Hematopoietic multipotent progenitor cell treated with erythropoietin and hydrocortisone succinate and interleukin-3 and kit ligand, for 6 days (in vitro differentiated cells): Measurements from ENCODE around the gene MAP2K7.
A peak's percentile ranks its signal among the peaks of the same experiment; 100 is the strongest.

ENCODE experiments used
- DNase-seq: peaks from one replicate; pipeline ENCODE4 v3.0.0-alpha.2; 2015

MAP2K7 gene

GRCh38 chr19:7867092-7867844 is 36.4 kb upstream of the MAP2K7 start:
- no peak for DNase-seq

- DNase-seq: no peak
Observed at GRCh38 chr19:7868326-7868670, 35.4 kb upstream of the MAP2K7 start.

- DNase-seq: peak; percentile 93
Observed at GRCh38 chr19:7868671-7869452, 34.8 kb upstream of the MAP2K7 start.

GRCh38 chr19:7869453-7869909 is 34.2 kb upstream of the MAP2K7 start:
- DNase-seq: peak; percentile 76

GRCh38 chr19:7869910-7870511 is 33.7 kb upstream of the MAP2K7 start:
- peak; percentile 84 for DNase-seq

GRCh38 chr19:7870571-7871436 is 32.9 kb upstream of the MAP2K7 start:
- DNase-seq: peak; percentile 93

GRCh38 chr19:7871437-7872305 is 32.0 kb upstream of the MAP2K7 start:
- peak; percentile 95 for DNase-seq

- DNase-seq: no peak
Observed at GRCh38 chr19:7872306-7873204, 31.1 kb upstream of the MAP2K7 start.

- no peak for DNase-seq
Observed at GRCh38 chr19:7873304-7874075, 30.2 kb upstream of the MAP2K7 start.

- DNase-seq: peak; percentile 47
Observed at GRCh38 chr19:7874076-7874896, 29.4 kb upstream of the MAP2K7 start, which contains the start of gene PRR36. Gene PRR36, minus strand, starts transcription at chr19:7874390. Its CDS starts 701 bp downstream, at chr19:7873689.

GRCh38 chr19:7874897-7875273 is 28.8 kb upstream of the MAP2K7 start:
- no peak for DNase-seq

GRCh38 chr19:7877249-7877836 is 26.3 kb upstream of the MAP2K7 start:
- DNase-seq: no peak

GRCh38 chr19:7879111-7879807 is 24.4 kb upstream of the MAP2K7 start:
- DNase-seq: no peak

GRCh38 chr19:7879836-7880235 is 23.8 kb upstream of the MAP2K7 start:
- DNase-seq: no peak

- no peak for DNase-seq
Observed at GRCh38 chr19:7881910-7882309, 21.8 kb upstream of the MAP2K7 start.

- no peak for DNase-seq
Observed at GRCh38 chr19:7883105-7883504, 20.6 kb upstream of the MAP2K7 start.

- no peak for DNase-seq
Observed at GRCh38 chr19:7883796-7884570, 19.7 kb upstream of the MAP2K7 start.
